ENCODE results near the gene ITFG1. TPM values are rescaled to one million over a fixed set of nuclear protein-coding genes. Genes with fewer than 3 reads are reported as not detected.

The ITFG1 gene
- total and polyA plus RNA-seq, 2 donors from 2014 or later, result 63.7 to 69.7 TPM

GRCh38 chr16:47461598-47462266, 869 bp upstream of the ITFG1 start:
- Histone ChIP-seq H3K27ac (ENCODE audit: low read depth in 2 of 2, low read length in 2 of 2) (peak overlapping the region; percentile 98 to 99), H3K36me3 (ENCODE audit: control insufficient read depth in 2 of 3, insufficient read depth in 3 of 3, low read length in 3 of 3) (peaks cover 0 to 5% (median 0%) of the 10 kb centered on the region in 3 donors), H3K9me3 (ENCODE audit: control insufficient read depth in 2 of 3, insufficient read depth in 1 of 3, low read length in 3 of 3) (no peaks in the 10 kb centered on the region), H3K9ac (ENCODE audit: low read length in 3 of 3) (peak overlapping the region; percentile 50 to 67 (median 66)), H3K4me1 (ENCODE audit: control insufficient read depth in 2 of 3, insufficient read depth in 2 of 3, low read depth in 1 of 3, low read length in 3 of 3) (peaks cover 9 to 21% (median 16%) of the 10 kb centered on the region in 3 donors), H3K27me3 (ENCODE audit: control insufficient read depth, insufficient read depth, low read length) (no peaks in the 10 kb centered on the region), H3K4me3 (ENCODE audit: low read length in 3 of 3) (peak overlapping the region; percentile 77 to 99 (median 80))
- intact Hi-C loops (cut with DNase I), result no loop called here
- peak in 4 of 5 donors; percentile 27 to 68 (median 51) for DNase-seq
- no peak for TF ChIP-seq CTCF (IDR thresholded peaks at IDR 0.05; ENCODE audit: borderline replicate concordance, extremely low read depth, insufficient read depth)
- FAIRE-seq, result no peak

GRCh38 chr16:47460359-47460710, 528 bp downstream of the ITFG1 start:
- Histone ChIP-seq H3K27me3 (ENCODE audit: control insufficient read depth, insufficient read depth, low read length) (no peaks in the 10 kb centered on the region), H3K36me3 (ENCODE audit: control insufficient read depth in 2 of 3, insufficient read depth in 3 of 3, low read length in 3 of 3) (peaks cover 0 to 5% (median 5%) of the 10 kb centered on the region in 3 donors), H3K9ac (ENCODE audit: low read length in 3 of 3) (peak overlapping the region; percentile 66 to 82 (median 78)), H3K4me3 (ENCODE audit: low read length in 3 of 3) (peak overlapping the region; percentile 77 to 99 (median 84)), H3K27ac (ENCODE audit: low read depth in 2 of 2, low read length in 2 of 2) (peak overlapping the region; percentile 98 to 99), H3K4me1 (ENCODE audit: control insufficient read depth in 2 of 3, insufficient read depth in 2 of 3, low read depth in 1 of 3, low read length in 3 of 3) (peaks cover 9 to 21% (median 16%) of the 10 kb centered on the region in 3 donors), H3K9me3 (ENCODE audit: control insufficient read depth in 2 of 3, insufficient read depth in 1 of 3, low read length in 3 of 3) (no peaks in the 10 kb centered on the region)
- peak in 2 of 5 donors; percentile 13 to 27 for DNase-seq
- no peak for TF ChIP-seq CTCF (IDR thresholded peaks at IDR 0.05; ENCODE audit: borderline replicate concordance, extremely low read depth, insufficient read depth)
- FAIRE-seq, result no peak
- intact Hi-C loops (cut with DNase I), result no loop called here

DNA sequence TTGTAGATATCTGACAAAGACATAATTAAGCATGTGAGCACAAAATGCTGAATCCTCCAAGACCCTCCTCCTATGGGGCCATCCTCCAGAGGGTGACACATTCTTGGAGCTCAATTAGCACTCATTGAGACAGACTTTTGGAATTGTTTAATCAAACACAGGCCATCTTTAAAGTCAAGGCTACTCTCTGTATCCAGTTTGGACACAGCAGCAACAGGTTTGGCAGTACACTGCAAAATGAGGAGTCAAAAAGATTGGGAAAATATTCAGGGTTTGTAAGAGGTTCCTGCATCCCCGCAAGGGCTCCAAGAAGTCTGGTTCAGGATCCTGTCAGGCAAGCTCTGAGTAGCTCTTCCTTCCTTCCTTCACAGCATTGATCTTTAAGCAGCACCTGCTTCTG, 1.3 kb downstream of the ITFG1 start:
- Histone ChIP-seq H3K27ac (ENCODE audit: low read depth in 2 of 2, low read length in 2 of 2) (no peak overlapping the region), H3K4me1 (ENCODE audit: control insufficient read depth in 2 of 3, insufficient read depth in 2 of 3, low read depth in 1 of 3, low read length in 3 of 3) (peaks cover 9 to 21% (median 16%) of the 10 kb centered on the region in 3 donors), H3K4me3 (ENCODE audit: low read length in 3 of 3) (peak overlapping the region; percentile 77 to 99 (median 84)), H3K27me3 (ENCODE audit: control insufficient read depth, insufficient read depth, low read length) (no peaks in the 10 kb centered on the region), H3K36me3 (ENCODE audit: control insufficient read depth in 2 of 3, insufficient read depth in 3 of 3, low read length in 3 of 3) (peaks cover 0 to 5% (median 5%) of the 10 kb centered on the region in 3 donors), H3K9ac (ENCODE audit: low read length in 3 of 3) (peak overlapping the region in 1 of 3 donors; percentile 66), H3K9me3 (ENCODE audit: control insufficient read depth in 2 of 3, insufficient read depth in 1 of 3, low read length in 3 of 3) (no peaks in the 10 kb centered on the region)
- no peak for DNase-seq
- no peak for TF ChIP-seq CTCF (IDR thresholded peaks at IDR 0.05; ENCODE audit: borderline replicate concordance, extremely low read depth, insufficient read depth)
- intact Hi-C loops (cut with DNase I), result no loop called here
- no peak for FAIRE-seq

Data from kidney (tissue), 14 donors.